Body of pancreas (tissue), 4 donors: Measurements from ENCODE around the gene POLRMT. TPM values are rescaled to one million over a fixed set of nuclear protein-coding genes. Genes with fewer than 3 reads are reported as not detected.

Source experiments
- ATAC-seq: fragments of 150-250 bp; one replicate; pipeline ENCODE4 v1.9.1; 2016
- DNase-seq, 4 donors: peaks; one replicate each; pipeline ENCODE4 v3.0.0-alpha.2; 2019
- H3K27ac ChIP-seq, 4 donors: fragments of 200-600 bp; sonication (generic); 1 replicate in 3 of 4; 2 replicates in 1 of 4; pipeline versions ENCODE4 v1.5.1 to v1.6.1; 2016 to 2019; ENCODE audit warnings: mild to moderate bottlenecking in 1 of 4, mixed read lengths in 1 of 4, moderate library complexity in 1 of 4
- H3K27me3 ChIP-seq, 2 donors: fragments of 200-600 bp; sonication (generic); one replicate each; pipeline ENCODE4 v1.6.0; 2016; ENCODE audit warnings: mild to moderate bottlenecking in 1 of 2
- H3K36me3 ChIP-seq, 2 donors: fragments of 200-600 bp; sonication (generic); replicated peaks in 1 of 2; 2 replicates each; pipeline ENCODE4 v1.5.1; 2016; ENCODE audit warnings: low read depth in 2 of 2; ENCODE audit not compliant: insufficient read depth in 1 of 2
- H3K4me1 ChIP-seq: fragments of 200-600 bp; sonication (generic); one replicate; pipeline ENCODE4 v1.6.0; 2016
- H3K4me3 ChIP-seq, 2 donors: fragments of 200-600 bp; sonication (generic); 1 replicate in 1 of 2; 2 replicates in 1 of 2; pipeline ENCODE4 v1.5.1; 2016 to 2019
- H3K9me3 ChIP-seq, 3 donors: fragments of 200-600 bp; sonication (generic); 1 replicate in 2 of 3; 2 replicates in 1 of 3; pipeline ENCODE4 v1.5.1; 2016
- CTCF ChIP-seq, 7 experiments: fragments of 450-650 bp in 4 of 7; fragments of 200-600 bp in 3 of 7; sonication (generic) in 3 of 7; IDR thresholded peaks; one replicate each; pipeline ENCODE4 v1.5.1; 2016 to 2019; ENCODE audit warnings: antibody characterized with exemption in 7 of 7
- POLR2A ChIP-seq, 3 donors: fragments of 450-650 bp; IDR thresholded peaks; one replicate each; pipeline ENCODE4 v1.6.1; 2016; ENCODE audit warnings: antibody characterized with exemption in 3 of 3, mild to moderate bottlenecking in 2 of 3
- WGBS, 2 donors: methylation state at CpG; one replicate each; pipeline ENCODE4 v1.1.5; 2017; 5-methylcytosine and 5-hydroxymethylcytosine counted together
- intact Hi-C: fragments of 100-400 bp; cut with DNase I; formaldehyde crosslinking; loops from one replicate; pipeline ENCODE4 v1.15.1; 2023
- total RNA-seq, 2 donors: library from RNA; depleted of rRNA; stranded (reverse); fragments of >200 nt; gene quantifications; one replicate each; pipeline ENCODE4 v1.1.0, GENCODE V29; 2016

The POLRMT gene
- total RNA-seq, 2 donors from 2014 or later: 25.4 to 46.1 TPM

GRCh38 chr19:624433-625109 is 8.8 kb downstream of the POLRMT start:
- 88 to 90% methylated on average over 7 to 24 of the region's 24 CpGs for WGBS, 2 donors
- H3K36me3 ChIP-seq: peaks cover 0 to 10% of the 10 kb centered on the region in 2 donors
- DNase-seq (no peak), ATAC-seq (no peak)
- no peak overlapping the region for H3K4me3 ChIP-seq
- no peaks in the 10 kb centered on the region for H3K9me3 ChIP-seq
- H3K27ac ChIP-seq: no peak overlapping the region
- no peaks in the 10 kb centered on the region for H3K4me1 ChIP-seq
- no peak for TF ChIP-seq CTCF (IDR thresholded peaks at IDR 0.05)
- TF ChIP-seq POLR2A (IDR thresholded peaks at IDR 0.05): no peak
- intact Hi-C loops: no loop called here
- no peaks in the 10 kb centered on the region for H3K27me3 ChIP-seq

- intact Hi-C loops: no loop called here
- ATAC-seq (no peak), DNase-seq (no peak)
- Histone ChIP-seq H3K27me3 (no peaks in the 10 kb centered on the region), H3K4me3 (no peak overlapping the region), H3K9me3 (no peaks in the 10 kb centered on the region), H3K27ac (no peak overlapping the region), H3K4me1 (no peaks in the 10 kb centered on the region), H3K36me3 (peaks cover 0 to 12% of the 10 kb centered on the region in 2 donors)
- TF ChIP-seq POLR2A (IDR thresholded peaks at IDR 0.05) (no peak), CTCF (IDR thresholded peaks at IDR 0.05) (no peak)
- WGBS, 2 donors: 84 to 92% methylated on average over 24 of the region's 24 CpGs
These were observed 9.4 kb downstream of the POLRMT start for GRCh38 chr19:623974-624373.

GRCh38 chr19:623175-623916 is 10.0 kb downstream of the POLRMT start:
- H3K36me3 ChIP-seq: peaks cover 0 to 16% of the 10 kb centered on the region in 2 donors

GRCh38 chr19:622666-623065 is 10.7 kb downstream of the POLRMT start:
- DNase-seq (no peak), ATAC-seq (no peak)
- no peak overlapping the region for H3K4me3 ChIP-seq
- H3K27me3 ChIP-seq: no peaks in the 10 kb centered on the region
- H3K27ac ChIP-seq: no peak overlapping the region
- no peaks in the 10 kb centered on the region for H3K9me3 ChIP-seq
- H3K4me1 ChIP-seq: no peaks in the 10 kb centered on the region
- intact Hi-C loops: no loop called here
- TF ChIP-seq CTCF (IDR thresholded peaks at IDR 0.05) (no peak), POLR2A (IDR thresholded peaks at IDR 0.05) (no peak)
- WGBS, 2 donors: 95% methylated on average over 22 of the region's 37 CpGs; no CpG with 5 or more reads in 1 of the 2 donors
- peaks cover 0 to 18% of the 10 kb centered on the region in 2 donors for H3K36me3 ChIP-seq

More at GRCh38 chr19:623175-623916, 10.0 kb downstream of the POLRMT start:
- DNase-seq (no peak), ATAC-seq (no peak)
- H3K4me3 ChIP-seq: no peak overlapping the region
- no peaks in the 10 kb centered on the region for H3K4me1 ChIP-seq
- no peaks in the 10 kb centered on the region for H3K27me3 ChIP-seq
- TF ChIP-seq CTCF (IDR thresholded peaks at IDR 0.05) (no peak), POLR2A (IDR thresholded peaks at IDR 0.05) (no peak)
- intact Hi-C loops: no loop called here
- no peaks in the 10 kb centered on the region for H3K9me3 ChIP-seq
- H3K27ac ChIP-seq: no peak overlapping the region
- 91 to 94% methylated on average over 17 to 37 of the region's 44 CpGs for WGBS, 2 donors
